Activated naive CD4-positive, alpha-beta T cell (primary cell): ENCODE results near the gene ATP1B2.
A peak's percentile ranks its signal among the peaks of the same experiment; 100 is the strongest.
"Not testable (repeated sequence)": the region's sequence is repeated elsewhere in the genome, so short reads cannot be mapped to it uniquely, and the experiment has no call there.

Experiments
- DNase-seq, 4 experiments: peaks; one replicate each; lab custom pipeline; 2025; lab: John Stamatoyannopoulos, UW

The ATP1B2 gene

GRCh38 chr17:7650509-7651096, at the start of gene ATP1B2:
Gene ATP1B2, plus strand, starts transcription at chr17:7650926. Its CDS starts 593 bp downstream, at chr17:7651519.
- peak; percentile 21 to 72 (median 42) for DNase-seq

- DNase-seq = no peak
Observed at GRCh38 chr17:7606280-7606679, 44.4 kb upstream of the ATP1B2 start.

GRCh38 chr17:7610641-7611040, 40.1 kb upstream of the ATP1B2 start:
- DNase-seq = no peak

GRCh38 chr17:7611635-7612293, 39.0 kb upstream of the ATP1B2 start:
- DNase-seq = no peak

- DNase-seq = no peak
Observed at GRCh38 chr17:7612294-7612640, 38.5 kb upstream of the ATP1B2 start.

- no peak for DNase-seq
Observed at GRCh38 chr17:7613769-7614424, 36.8 kb upstream of the ATP1B2 start.

- DNase-seq = peak; percentile 94 to 100 (median 96)
Observed at GRCh38 chr17:7614425-7615264, 36.1 kb upstream of the ATP1B2 start, which contains the start of gene FXR2. Gene FXR2, minus strand, starts transcription at chr17:7614897. Its CDS starts 365 bp downstream, at chr17:7614532.

- no peak for DNase-seq
Observed at GRCh38 chr17:7615265-7615747, 35.4 kb upstream of the ATP1B2 start.

- no peak for DNase-seq
Observed at GRCh38 chr17:7618608-7619007, 32.1 kb upstream of the ATP1B2 start.

- DNase-seq = no peak
Observed at GRCh38 chr17:7620835-7621234, 29.9 kb upstream of the ATP1B2 start.

- DNase-seq = no peak
Observed at GRCh38 chr17:7623661-7624060, 27.1 kb upstream of the ATP1B2 start.

- DNase-seq = not testable (repeated sequence)
Observed at GRCh38 chr17:7625749-7626148, 25.0 kb upstream of the ATP1B2 start.

GRCh38 chr17:7626307-7626706, 24.4 kb upstream of the ATP1B2 start:
- DNase-seq = no peak

GRCh38 chr17:7626956-7627249, 23.8 kb upstream of the ATP1B2 start:
- no peak for DNase-seq

- peak; percentile 52 to 77 (median 62) for DNase-seq
Observed at GRCh38 chr17:7627250-7628121, 23.2 kb upstream of the ATP1B2 start, which contains the start of gene SAT2. Gene SAT2, minus strand, starts transcription at chr17:7627821. Its CDS starts 186 bp downstream, at chr17:7627635.

- DNase-seq = no peak
Observed at GRCh38 chr17:7629939-7630571, 20.7 kb upstream of the ATP1B2 start, which contains the start of gene SHBG. Gene SHBG, plus strand, starts transcription at chr17:7630135. Its CDS starts 38 bp downstream, at chr17:7630173.

GRCh38 chr17:7631398-7632380, 19.0 kb upstream of the ATP1B2 start:
- no peak for DNase-seq

- no peak for DNase-seq
Observed at GRCh38 chr17:7632492-7632894, 18.2 kb upstream of the ATP1B2 start.

GRCh38 chr17:7633093-7633492, 17.6 kb upstream of the ATP1B2 start:
- DNase-seq = no peak
